Tibial nerve (tissue), 3 donors: ENCODE measurements around the gene RNF135.
"Not testable (repeated sequence)": the region's sequence is repeated elsewhere in the genome, so short reads cannot be mapped to it uniquely, and the experiment has no call there.

Source experiments
- CTCF ChIP-seq, 5 experiments: fragments of 200-600 bp in 3 of 5; fragments of 450-650 bp in 2 of 5; sonication (generic) in 3 of 5; IDR thresholded peaks; one replicate each; pipeline ENCODE4 v1.5.1; 2016 to 2019; ENCODE audit warnings: antibody characterized with exemption in 5 of 5, mild to moderate bottlenecking in 3 of 5, moderate library complexity in 2 of 5
- POLR2A ChIP-seq, 2 donors: fragments of 450-650 bp; IDR thresholded peaks; one replicate each; pipeline ENCODE4 v1.6.1; 2017; ENCODE audit warnings: antibody characterized with exemption in 2 of 2, mild to moderate bottlenecking in 2 of 2, moderate library complexity in 2 of 2

- TF ChIP-seq POLR2A, CTCF (IDR thresholded peaks at IDR 0.05): not testable (repeated sequence)
Observed at GRCh38 chr17:31009042-31009702, 38.3 kb downstream of the RNF135 start.
